H9 (cell line): Measurements from ENCODE around the gene POLD1. TPM values are rescaled to one million over a fixed set of nuclear protein-coding genes. Genes with fewer than 3 reads are reported as not detected.

Experiments
- DNase-seq: peaks from one replicate; pipeline ENCODE4 v3.0.0-alpha.2; 2017
- H2AFZ ChIP-seq: one replicate; pipeline ENCODE4 v1.6.1; 2013; ENCODE audit warnings: mild to moderate bottlenecking, low read length, control low read depth, moderate library complexity
- H2AK5ac ChIP-seq: 2 replicates; pipeline ENCODE4 v1.6.1; 2013; ENCODE audit warnings: low read length, control low read depth, mixed read lengths; ENCODE audit not compliant: insufficient read length
- H2BK120ac ChIP-seq: one replicate; pipeline ENCODE4 v1.6.1; 2013; ENCODE audit warnings: low read depth, mild to moderate bottlenecking, low read length, control low read depth, inconsistent platforms; ENCODE audit not compliant: poor library complexity, severe bottlenecking
- H2BK12ac ChIP-seq: 2 replicates; pipeline ENCODE4 v1.6.1; 2013; ENCODE audit warnings: low read length, control low read depth, mixed read lengths, low read depth; ENCODE audit not compliant: insufficient read length
- H2BK15ac ChIP-seq: 2 replicates; pipeline ENCODE4 v1.6.1; 2013; ENCODE audit warnings: low read depth, low read length, control low read depth
- H2BK20ac ChIP-seq: one replicate; pipeline ENCODE4 v1.6.1; 2013; ENCODE audit warnings: low read depth, mild to moderate bottlenecking, low read length, control low read depth, inconsistent platforms; ENCODE audit not compliant: poor library complexity, severe bottlenecking
- H2BK5ac ChIP-seq: 2 replicates; pipeline ENCODE4 v1.6.1; 2013; ENCODE audit warnings: low read length, control low read depth, mixed read lengths; ENCODE audit not compliant: insufficient read length
- H3K14ac ChIP-seq: 2 replicates; pipeline ENCODE4 v1.6.1; 2013; ENCODE audit warnings: low read length, control low read depth; ENCODE audit not compliant: insufficient read depth
- H3K18ac ChIP-seq: 2 replicates; pipeline ENCODE4 v1.6.1; 2013; ENCODE audit warnings: low read depth, mild to moderate bottlenecking, mixed read lengths, low read length, control low read depth; ENCODE audit not compliant: insufficient read length
- H3K23ac ChIP-seq: 2 replicates; pipeline ENCODE4 v1.6.1; 2013; ENCODE audit warnings: low read length, control low read depth, mixed read lengths, low read depth; ENCODE audit not compliant: insufficient read length
- H3K23me2 ChIP-seq: 2 replicates; pipeline ENCODE4 v1.6.1; 2013; ENCODE audit warnings: low read depth, mild to moderate bottlenecking, mixed read lengths, low read length, control low read depth; ENCODE audit not compliant: insufficient read length, poor library complexity, severe bottlenecking
- H3K27ac ChIP-seq: 2 replicates; pipeline ENCODE4 v1.5.1; 2013; ENCODE audit warnings: low read length, control low read depth, mixed read lengths, low read depth; ENCODE audit not compliant: insufficient read length
- H3K27me3 ChIP-seq: 2 replicates; pipeline ENCODE4 v1.6.1; 2013; ENCODE audit warnings: low read length, control low read depth, inconsistent platforms; ENCODE audit not compliant: insufficient read depth
- H3K4ac ChIP-seq: 2 replicates; pipeline ENCODE4 v1.6.1; 2013; ENCODE audit warnings: low read depth, mild to moderate bottlenecking, control low read depth, inconsistent platforms, low read length, moderate library complexity
- H3K4me1 ChIP-seq: 2 replicates; pipeline ENCODE4 v1.6.1; 2013; ENCODE audit warnings: low read length, control low read depth, inconsistent platforms; ENCODE audit not compliant: insufficient read depth
- H3K4me2 ChIP-seq: 2 replicates; pipeline ENCODE4 v1.6.1; 2013; ENCODE audit warnings: low read length, control low read depth, mixed read lengths; ENCODE audit not compliant: insufficient read length, insufficient read depth
- H3K56ac ChIP-seq: 2 replicates; pipeline ENCODE4 v1.6.1; 2013; ENCODE audit warnings: low read depth, mild to moderate bottlenecking, mixed read lengths, low read length, control low read depth; ENCODE audit not compliant: insufficient read length
- H3K79me1 ChIP-seq: 2 replicates; pipeline ENCODE4 v1.6.1; 2013; ENCODE audit warnings: low read depth, mild to moderate bottlenecking, moderate library complexity, low read length, control low read depth, inconsistent platforms; ENCODE audit not compliant: insufficient read depth, poor library complexity, severe bottlenecking
- H3K79me2 ChIP-seq: 2 replicates; pipeline ENCODE4 v1.6.1; 2013; ENCODE audit warnings: low read length, control low read depth, inconsistent platforms; ENCODE audit not compliant: insufficient read depth
- H3K9ac ChIP-seq: 2 replicates; pipeline ENCODE4 v1.6.1; 2013; ENCODE audit warnings: low read length, control low read depth, mixed read lengths; ENCODE audit not compliant: insufficient read length; ENCODE audit errors: extremely low read depth
- H3K9me3 ChIP-seq: one replicate; pipeline ENCODE4 v1.6.1; 2013; ENCODE audit warnings: low read depth, low read length, inconsistent platforms; ENCODE audit not compliant: control insufficient read depth
- H3T11ph ChIP-seq: one replicate; pipeline ENCODE4 v1.6.1; 2013; ENCODE audit warnings: mild to moderate bottlenecking, low read length, control low read depth, inconsistent platforms
- H4K20me1 ChIP-seq: one replicate; pipeline ENCODE4 v1.6.1; 2013; ENCODE audit not compliant: control insufficient read depth, insufficient read length, insufficient read depth
- H4K5ac ChIP-seq: 2 replicates; pipeline ENCODE4 v1.6.1; 2013; ENCODE audit warnings: low read depth, mild to moderate bottlenecking, mixed read lengths, low read length, control low read depth; ENCODE audit not compliant: insufficient read length
- H4K8ac ChIP-seq: replicated peaks from 2 replicates; pipeline ENCODE4 v1.6.1; 2013; ENCODE audit warnings: low read length, control low read depth, mixed read lengths, low read depth; ENCODE audit not compliant: insufficient read length
- H4K91ac ChIP-seq: 2 replicates; pipeline ENCODE4 v1.6.1; 2013; ENCODE audit warnings: low read depth, mild to moderate bottlenecking, moderate library complexity, mixed read lengths, low read length, control low read depth; ENCODE audit not compliant: insufficient read length
- H3K27ac Mint-ChIP-seq, 3 experiments: 2 replicates in 2 of 3; 3 replicates in 1 of 3; pipeline ENCODE4 v1.8.0; 2020 to 2021; ENCODE audit warnings: mixed read lengths in 3 of 3, mild to moderate bottlenecking in 1 of 3, moderate library complexity in 1 of 3
- H3K27me3 Mint-ChIP-seq: 2 replicates; pipeline ENCODE4 v1.8.0; 2021; ENCODE audit warnings: low read depth, mild to moderate bottlenecking, moderate library complexity, mixed read lengths
- H3K36me3 Mint-ChIP-seq, 3 experiments: 2 replicates in 2 of 3; 3 replicates in 1 of 3; pipeline ENCODE4 v1.8.0; 2020 to 2021; ENCODE audit warnings: low read depth in 3 of 3, mixed read lengths in 3 of 3; ENCODE audit not compliant: insufficient read depth in 1 of 3
- H3K4me1 Mint-ChIP-seq, 2 experiments: 2 replicates each; pipeline ENCODE4 v1.8.0; 2020; ENCODE audit warnings: mixed read lengths in 2 of 2
- H3K4me3 Mint-ChIP-seq, 2 experiments: 2 replicates in 1 of 2; 3 replicates in 1 of 2; pipeline ENCODE4 v1.8.0; 2020 to 2021; ENCODE audit warnings: mild to moderate bottlenecking in 2 of 2, mixed read lengths in 2 of 2, moderate library complexity in 1 of 2
- H3K9me3 Mint-ChIP-seq, 2 experiments: 2 replicates in 1 of 2; 3 replicates in 1 of 2; pipeline ENCODE4 v1.8.0; 2020; ENCODE audit warnings: mild to moderate bottlenecking in 2 of 2, mixed read lengths in 2 of 2, moderate library complexity in 1 of 2
- CTCF ChIP-seq: fragments of 200-600 bp; sonication (generic); conservative IDR thresholded peaks from 3 replicates; pipeline ENCODE4 v1.8.0; 2021; ENCODE audit warnings: antibody characterized with exemption, mild to moderate bottlenecking
- WGBS: extraction: QIAGEN DNeasy Blood & Tissue Kit; methylation state at CpG from one replicate; pipeline ENCODE4 v1.1.7; 2013; ENCODE audit warnings: missing lambda C conversion rate, low lambda C conversion rate, mixed read lengths; ENCODE audit not compliant: insufficient read length; ENCODE audit errors: extremely low coverage; 5-methylcytosine and 5-hydroxymethylcytosine counted together
- total RNA-seq: library from RNA; stranded (reverse); gene quantifications from 2 replicates; pipeline ENCODE4 v1.2.1, GENCODE V29; 2021

The POLD1 gene
- total RNA-seq, 1 experiment from 2014 or later, result 165 TPM

DNA sequence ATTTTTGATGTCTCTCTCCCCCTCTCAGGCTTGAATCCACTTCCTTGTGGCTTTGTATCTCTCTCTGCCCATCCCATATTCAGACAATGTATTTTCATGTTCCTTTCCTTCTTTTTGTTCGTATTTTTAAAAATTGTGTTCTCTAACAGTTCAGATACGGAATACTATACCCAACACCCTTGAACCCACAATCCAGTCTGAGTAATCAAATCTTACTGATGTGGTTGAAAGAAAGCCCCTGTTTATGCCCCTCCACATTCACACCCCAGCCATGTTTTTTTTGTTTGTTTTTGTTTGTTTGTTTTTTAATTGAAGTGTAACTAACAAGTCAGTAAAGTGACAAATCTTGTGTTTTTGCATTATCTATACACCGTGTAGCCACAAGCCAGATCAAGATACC lies 36.0 kb downstream of the POLD1 start:
- no peak overlapping the region for H3K23ac ChIP-seq
- no peak overlapping the region for H2BK20ac ChIP-seq
- no peaks in the 10 kb centered on the region for H3K9me3 ChIP-seq
- H2AK5ac ChIP-seq, result no peak overlapping the region
- H2BK15ac ChIP-seq, result no peak overlapping the region
- H3K27me3 ChIP-seq, result no peaks in the 10 kb centered on the region
- Mint-ChIP-seq H3K27me3 (peaks cover 9% of the 10 kb centered on the region), H3K27ac (peak overlapping the region in 2 of 3 experiments; percentile 8 to 15; a peak in 1 of 7 replicates), H3K4me3 (peak overlapping the region; percentile 77 to 90), H3K36me3 (peaks cover 0 to 22% (median 7%) of the 10 kb centered on the region in 3 experiments; a peak in 3 of 7 replicates), H3K9me3 (peaks cover 0 to 3% of the 10 kb centered on the region in 2 experiments; a peak in 1 of 5 replicates), H3K4me1 (peaks cover 20 to 24% of the 10 kb centered on the region in 2 experiments)
- H3K14ac ChIP-seq, result no peak overlapping the region
- H3T11ph ChIP-seq, result no peak overlapping the region
- H4K20me1 ChIP-seq, result no peaks in the 10 kb centered on the region
- H3K4me2 ChIP-seq, result peak overlapping the region; percentile 93
- H4K8ac ChIP-seq, result no peak overlapping the region
- H2BK120ac ChIP-seq, result no peak overlapping the region
- H2AFZ ChIP-seq, result no peak overlapping the region
- no peak overlapping the region for H2BK12ac ChIP-seq
- H4K91ac ChIP-seq, result no peak overlapping the region
- DNase-seq, result no peak
- peaks cover 15% of the 10 kb centered on the region for H3K23me2 ChIP-seq
- no peak overlapping the region for H4K5ac ChIP-seq
- no CpG with 5 or more reads among the region's 3 CpGs for WGBS
- no peak overlapping the region for H3K27ac ChIP-seq
- H3K9ac ChIP-seq, result no peak overlapping the region
- H2BK5ac ChIP-seq, result no peak overlapping the region
- no peaks in the 10 kb centered on the region for H3K79me1 ChIP-seq
- TF ChIP-seq CTCF, result no peak
- no peak overlapping the region for H3K56ac ChIP-seq
- peaks cover 3% of the 10 kb centered on the region; the same call in 1 of the 2 replicates for H3K79me2 ChIP-seq
- H3K4me1 ChIP-seq, result no peaks in the 10 kb centered on the region
- H3K4ac ChIP-seq, result no peak overlapping the region
- H3K18ac ChIP-seq, result no peak overlapping the region
